HG02678 (cell line): ENCODE data around the gene ESRRG.
A peak's percentile ranks its signal among the peaks of the same experiment; 100 is the strongest.

ENCODE experiments used
- ATAC-seq: cut with Tn5 transposase; IDR thresholded peaks from one replicate; pipeline ENCODE4 v1.9.1; 2021; ENCODE audit warnings: mild to moderate bottlenecking, moderate library complexity; ENCODE audit not compliant: unreplicated experiment

ESRRG gene

GRCh38 chr1:216632980-216633379 lies 90.2 kb downstream of the ESRRG start:
- no peak for ATAC-seq

- ATAC-seq, result no peak
These were observed 92.7 kb downstream of the ESRRG start for GRCh38 chr1:216630532-216630931.

GRCh38 chr1:216627252-216627651 lies 96.0 kb downstream of the ESRRG start:
- no peak for ATAC-seq

- ATAC-seq, result no peak
These were observed 96.7 kb downstream of the ESRRG start for GRCh38 chr1:216626394-216627067.

GRCh38 chr1:216621536-216621935 lies 101.7 kb downstream of the ESRRG start:
- no peak for ATAC-seq

GRCh38 chr1:216617081-216617875 lies 106.0 kb downstream of the ESRRG start:
- no peak for ATAC-seq

- ATAC-seq, result no peak
These were observed 106.8 kb downstream of the ESRRG start for GRCh38 chr1:216616425-216616824.

- no peak for ATAC-seq
These were observed 109.0 kb downstream of the ESRRG start for GRCh38 chr1:216614011-216614934.

- ATAC-seq, result no peak
These were observed 110.9 kb downstream of the ESRRG start for GRCh38 chr1:216612291-216612690.

GRCh38 chr1:216607067-216607697 lies 116.0 kb downstream of the ESRRG start:
- ATAC-seq, result no peak

- no peak for ATAC-seq
These were observed 117.1 kb downstream of the ESRRG start for GRCh38 chr1:216606047-216606637.

- no peak for ATAC-seq
These were observed 118.5 kb downstream of the ESRRG start for GRCh38 chr1:216604771-216605170.

- peak; percentile 85 for ATAC-seq
These were observed 122.3 kb downstream of the ESRRG start for GRCh38 chr1:216600730-216601609.

- ATAC-seq, result no peak
These were observed 123.4 kb downstream of the ESRRG start for GRCh38 chr1:216599851-216600250.

- no peak for ATAC-seq
These were observed 124.8 kb downstream of the ESRRG start for GRCh38 chr1:216598448-216598847.

- no peak for ATAC-seq
These were observed 126.9 kb downstream of the ESRRG start for GRCh38 chr1:216596281-216596862.

GRCh38 chr1:216587715-216588114 lies 135.5 kb downstream of the ESRRG start:
- ATAC-seq, result no peak

GRCh38 chr1:216582151-216582550 lies 141.1 kb downstream of the ESRRG start:
- no peak for ATAC-seq

GRCh38 chr1:216580538-216581057 lies 142.6 kb downstream of the ESRRG start:
- ATAC-seq, result no peak
